HG03139 (cell line): Measurements from ENCODE around the gene EPHA1.

ENCODE experiments used
- ATAC-seq: cut with Tn5 transposase; IDR thresholded peaks from one replicate; pipeline ENCODE4 v1.9.1; 2021; ENCODE audit not compliant: unreplicated experiment

EPHA1 gene

DNA sequence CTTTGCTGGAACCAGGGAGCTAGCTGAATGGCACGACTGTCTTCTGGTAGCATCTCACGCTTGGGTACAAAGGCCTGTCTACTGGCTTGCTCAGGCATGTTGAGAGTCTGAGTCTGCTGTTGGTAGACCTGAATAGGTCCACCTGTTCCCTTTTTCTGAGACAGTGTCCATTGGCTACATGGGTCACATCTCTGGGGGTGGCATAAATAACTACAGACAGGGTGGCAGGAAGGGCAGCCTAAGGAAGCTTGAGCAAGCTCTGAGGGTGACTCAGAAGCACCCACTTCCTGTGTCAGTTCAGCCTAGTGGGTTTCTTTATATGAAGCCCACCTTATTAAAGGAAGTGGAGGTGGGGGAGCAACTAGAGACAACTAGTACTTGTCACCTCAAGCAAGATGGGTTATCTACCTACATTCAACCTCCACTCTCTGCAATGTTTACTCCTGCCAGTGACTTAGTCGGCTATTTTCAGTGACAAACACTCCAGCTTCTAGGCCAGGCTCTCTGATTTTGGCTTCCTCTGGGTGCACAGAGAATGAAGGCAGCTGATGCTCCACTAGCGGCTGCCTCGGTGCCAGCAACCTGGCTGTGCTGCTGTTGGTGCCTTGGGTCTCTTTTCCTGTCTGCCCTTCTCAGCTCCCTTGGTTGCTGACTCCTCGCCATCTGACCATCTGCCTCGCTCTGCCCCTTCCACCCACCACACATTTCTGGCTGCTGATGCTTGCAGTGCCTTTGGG lies 33.2 kb downstream of the EPHA1 start:
- ATAC-seq = no peak

DNA sequence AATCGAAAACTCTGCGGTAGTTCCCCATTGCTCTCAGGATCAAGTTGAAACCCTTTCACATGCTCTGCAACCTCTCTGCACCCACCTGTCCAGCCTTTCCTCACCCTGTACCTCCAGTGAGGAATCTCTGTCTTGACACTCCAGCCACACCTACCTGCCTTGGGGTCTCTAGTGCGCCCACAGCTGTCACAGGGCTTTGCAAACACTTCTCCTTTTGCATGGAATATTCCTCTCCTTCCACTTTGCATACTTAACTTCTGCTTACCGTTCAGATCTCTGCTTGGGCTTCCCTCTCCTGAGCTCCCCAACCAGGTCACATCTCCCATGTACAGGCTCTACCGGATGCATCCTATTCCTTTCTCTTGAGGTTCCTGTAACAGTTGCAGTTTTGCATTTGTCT lies 34.1 kb downstream of the EPHA1 start:
- ATAC-seq = no peak

DNA sequence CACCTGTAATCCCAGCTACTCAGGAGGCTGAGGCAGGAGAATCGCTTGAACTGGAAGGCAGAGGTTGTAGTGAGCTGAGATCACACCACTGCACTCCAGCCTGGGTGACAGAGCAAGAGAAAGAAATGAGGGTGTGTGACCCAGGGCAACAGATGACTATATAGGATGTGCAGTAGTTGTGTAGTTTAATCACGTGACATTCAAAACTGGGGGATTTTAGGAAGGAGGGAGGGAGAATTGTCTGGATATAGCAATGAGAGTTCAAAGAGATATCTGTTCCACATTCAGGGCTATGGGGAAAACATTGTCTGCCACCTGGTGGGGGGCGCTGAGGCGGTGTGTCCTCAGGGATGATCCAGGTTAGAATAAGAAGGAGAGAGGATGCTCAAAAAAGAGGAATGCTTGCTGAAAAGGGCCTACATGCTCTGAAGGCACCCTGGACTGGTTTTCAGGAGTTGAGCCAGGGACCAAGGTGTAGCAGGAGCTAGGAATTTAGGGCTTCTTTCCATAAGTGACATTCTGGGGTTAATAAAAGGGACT lies 35.3 kb downstream of the EPHA1 start:
- no peak for ATAC-seq

DNA sequence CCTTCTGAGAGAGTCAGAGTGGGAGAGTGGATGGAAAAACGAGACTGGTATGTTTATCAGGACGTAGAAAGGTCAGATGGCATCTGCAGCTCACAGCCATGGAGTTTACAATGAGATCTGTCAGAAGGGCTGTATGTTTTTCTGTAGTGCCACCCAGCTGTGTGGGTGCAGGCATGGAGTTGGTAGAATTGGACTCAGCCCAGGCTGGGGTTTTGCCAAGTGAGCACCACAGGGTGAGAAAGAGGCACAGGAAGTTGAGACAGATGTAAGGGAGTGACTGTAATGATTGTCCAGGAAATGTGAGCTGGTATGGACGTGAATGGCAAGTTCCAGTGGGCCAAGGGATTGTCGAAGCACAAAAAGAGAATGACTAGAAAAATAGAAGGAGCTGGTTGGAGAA lies 36.6 kb downstream of the EPHA1 start:
- ATAC-seq = no peak

DNA sequence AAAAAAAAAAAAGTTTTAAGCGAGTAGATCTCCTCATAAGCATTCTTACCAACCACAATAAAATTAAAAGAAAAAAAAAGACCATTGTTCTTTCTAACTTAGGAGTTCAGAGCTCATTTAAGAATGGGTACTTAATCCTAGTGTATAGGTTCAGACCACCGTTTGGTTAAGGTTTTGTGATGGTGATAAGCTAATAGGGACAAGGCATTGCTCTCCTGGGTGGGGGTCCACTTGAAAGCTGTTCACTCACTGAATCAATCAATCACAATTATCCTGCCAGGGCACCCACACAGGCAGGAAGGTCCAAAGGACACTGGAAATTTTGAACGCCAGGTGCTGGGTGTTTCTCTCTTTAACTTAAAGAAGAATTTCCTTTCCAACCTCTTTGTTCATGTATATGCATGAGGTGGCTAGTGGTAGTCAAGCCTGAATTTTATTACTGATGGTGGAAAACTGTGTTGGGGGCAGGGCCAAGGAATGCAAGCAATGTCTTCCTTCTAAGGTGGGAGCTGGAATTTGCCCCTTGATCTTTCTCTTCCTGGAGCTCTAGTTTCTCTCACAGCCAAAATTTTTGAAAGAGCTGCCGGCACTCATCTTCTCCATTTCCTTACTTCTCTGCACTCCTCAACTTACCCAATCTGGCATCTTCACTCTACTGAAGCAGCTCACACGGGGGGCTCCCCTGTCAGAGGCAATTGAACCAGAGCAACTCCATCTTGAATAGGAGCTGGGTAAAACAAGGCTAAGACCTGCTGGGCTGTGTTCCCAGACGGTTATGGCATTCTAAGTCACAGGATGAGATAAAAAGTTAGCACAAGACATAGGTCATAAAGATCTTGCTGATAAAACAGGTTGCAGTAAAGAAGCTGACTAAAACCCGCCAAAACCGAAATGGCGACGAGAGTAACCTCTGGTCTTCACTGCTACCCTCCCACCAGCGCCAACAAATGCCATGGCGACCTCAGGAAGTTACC lies 38.7 kb downstream of the EPHA1 start:
- ATAC-seq = no peak

DNA sequence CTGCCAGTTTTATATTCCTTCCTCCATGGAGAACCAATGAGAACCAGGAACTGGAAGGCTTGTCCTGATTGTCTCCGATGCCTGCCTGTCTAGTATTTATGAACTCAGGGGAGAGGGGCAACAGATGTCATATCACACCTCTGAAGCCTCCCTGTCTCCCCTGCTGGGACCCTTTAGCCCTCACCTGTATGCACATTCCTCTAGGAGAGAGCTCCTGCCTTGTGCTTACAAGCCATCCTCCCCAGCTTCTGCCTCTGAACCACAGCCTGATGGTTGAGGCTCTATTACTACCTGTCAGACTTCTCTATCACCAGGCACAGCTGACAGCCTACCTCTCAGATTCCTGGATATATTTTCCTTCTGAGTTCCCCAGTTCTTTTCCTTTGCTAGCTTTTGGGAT lies 40.3 kb downstream of the EPHA1 start:
- ATAC-seq = no peak

DNA sequence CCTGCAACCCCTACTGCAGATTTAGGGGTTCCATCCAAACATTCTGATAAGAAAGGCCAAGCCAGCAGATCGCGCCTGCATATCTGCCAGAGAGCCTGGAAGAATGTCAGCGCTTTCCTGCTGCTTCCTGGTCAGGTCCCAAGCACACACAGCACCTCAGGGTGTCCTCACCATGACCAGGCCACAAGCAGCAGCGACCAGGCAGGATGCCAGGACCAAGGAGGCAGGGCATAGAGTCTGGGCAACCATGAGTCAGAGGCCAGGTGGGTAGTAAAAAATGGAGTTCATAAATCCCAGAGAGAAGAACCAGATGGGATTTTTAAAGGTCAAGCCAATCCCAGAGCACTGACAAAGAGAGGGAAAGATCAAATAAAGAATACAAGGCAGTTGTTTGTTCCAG lies 40.7 kb downstream of the EPHA1 start:
- ATAC-seq = no peak

DNA sequence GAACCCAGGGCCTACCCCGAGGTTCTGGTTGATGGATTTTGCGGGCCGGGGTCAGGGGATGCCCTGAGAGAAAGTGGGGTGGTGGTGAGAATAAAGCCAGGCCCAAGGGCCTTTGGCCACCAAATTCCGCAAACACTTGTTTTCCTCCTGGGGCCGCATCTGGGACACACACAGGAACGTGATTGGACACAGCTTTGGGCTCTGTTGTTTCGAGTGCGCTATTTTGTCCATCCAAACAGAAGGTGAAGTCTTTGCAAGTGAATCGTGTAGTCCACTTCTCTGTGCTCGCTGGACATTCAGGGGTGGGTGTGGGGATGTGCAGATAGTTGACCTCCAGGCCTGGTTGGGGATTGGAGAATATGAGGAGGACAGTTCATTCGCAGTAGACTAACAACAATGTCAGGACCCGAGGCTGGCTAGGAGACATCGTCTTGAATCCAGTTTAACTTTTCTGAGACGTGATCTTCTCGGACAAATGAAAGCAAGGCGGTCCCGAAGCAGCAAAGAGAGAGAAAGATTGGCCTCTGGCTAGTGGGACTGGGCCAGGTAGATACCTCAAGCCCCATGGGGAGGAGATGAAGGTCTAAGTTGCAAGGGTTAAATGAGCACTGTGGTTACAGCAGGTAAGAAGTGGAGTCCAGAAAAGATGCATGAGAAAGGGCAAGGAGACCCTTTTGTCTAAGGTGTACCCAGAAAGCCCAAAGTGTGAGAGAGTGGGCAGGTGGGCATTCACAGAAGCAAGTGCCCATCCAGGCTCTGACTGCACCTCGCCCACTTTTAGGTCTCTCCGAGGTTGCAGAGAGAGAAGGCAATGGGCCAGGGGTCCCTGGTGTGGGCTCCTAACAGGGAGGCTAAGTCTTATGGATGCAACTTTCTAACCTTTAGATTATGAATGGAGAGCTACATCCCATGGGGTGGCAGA lies 45.4 kb downstream of the EPHA1 start:
- ATAC-seq = no peak

DNA sequence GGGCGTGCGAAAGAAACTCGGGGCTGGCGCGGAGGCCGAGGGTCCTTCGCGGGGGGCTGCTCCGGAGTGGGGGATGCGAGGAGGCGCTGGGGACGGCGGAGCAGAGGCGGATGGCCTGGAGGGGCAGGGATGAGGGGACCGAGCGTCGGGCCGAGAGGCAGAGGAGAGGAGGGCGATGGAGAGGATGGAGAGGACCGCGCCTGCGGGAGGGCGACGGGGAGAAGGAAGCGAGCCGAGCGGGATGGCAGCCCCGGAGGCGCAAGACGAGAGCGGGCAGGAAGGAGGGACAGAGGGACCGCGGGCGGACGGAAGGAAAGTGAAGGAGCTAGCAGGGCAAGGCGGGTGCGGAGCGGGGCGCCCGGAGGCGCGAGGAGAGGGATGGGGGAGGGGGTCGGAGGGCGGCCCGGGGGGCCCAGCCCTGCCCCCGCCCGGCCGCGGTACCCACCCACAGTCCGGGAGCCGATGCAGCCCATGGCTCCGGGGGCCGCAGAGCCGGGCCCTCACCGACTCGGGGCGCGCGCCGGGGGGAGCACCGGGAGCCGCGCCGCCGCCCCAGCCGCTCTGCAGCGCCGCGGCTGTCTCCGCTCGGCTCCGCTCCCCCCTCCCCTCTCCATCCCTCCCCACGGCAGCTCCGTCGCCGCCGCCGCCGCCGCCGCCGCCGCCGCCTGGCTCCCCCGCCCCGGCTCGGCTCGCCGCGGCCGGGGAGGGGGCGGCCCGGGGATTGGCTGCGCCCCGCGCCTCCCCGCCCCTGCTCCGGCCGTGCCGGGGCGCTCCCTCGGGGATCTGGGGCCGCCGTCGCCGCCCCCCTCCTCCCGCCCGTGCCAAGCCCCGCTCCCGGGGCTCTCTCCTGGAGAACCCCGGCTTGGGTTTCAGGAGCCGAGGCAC lies 46.3 kb downstream of the EPHA1 start, which contains the start of gene FAM131B:
FAM131B (minus strand) TSS at position 583 of the 885 bp plus-strand sequence; CDS start at position 473, 110 bp downstream.
- no peak for ATAC-seq

DNA sequence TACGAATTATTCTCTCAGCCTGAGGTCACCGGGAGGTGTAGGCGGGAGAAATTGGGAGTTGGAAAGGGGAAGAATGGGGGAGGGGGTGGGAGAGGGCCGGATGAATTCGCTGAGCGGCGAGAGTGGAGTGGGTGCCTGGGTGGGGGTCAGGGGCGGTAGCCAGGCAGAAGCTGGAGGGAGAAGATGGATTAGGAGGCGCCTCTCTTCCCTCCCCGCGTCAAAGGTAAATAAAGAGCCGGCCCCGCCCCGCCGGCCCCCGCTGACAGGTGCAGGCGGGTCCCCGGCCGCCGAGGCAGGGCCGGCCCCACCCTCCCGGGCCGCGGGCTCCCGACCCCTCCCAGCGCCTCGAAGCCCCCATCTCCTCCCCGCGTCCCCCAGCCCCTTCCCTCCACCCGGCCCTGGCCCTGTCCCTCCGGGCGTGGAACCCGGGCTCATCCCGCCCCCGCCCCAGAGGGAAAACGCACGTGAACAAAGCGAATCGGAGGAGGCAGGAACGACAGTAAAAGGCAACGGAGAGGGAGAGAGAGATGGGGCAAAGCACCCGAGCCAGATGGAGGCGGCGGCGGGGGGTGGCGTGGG lies 47.0 kb downstream of the EPHA1 start:
- no peak for ATAC-seq

DNA sequence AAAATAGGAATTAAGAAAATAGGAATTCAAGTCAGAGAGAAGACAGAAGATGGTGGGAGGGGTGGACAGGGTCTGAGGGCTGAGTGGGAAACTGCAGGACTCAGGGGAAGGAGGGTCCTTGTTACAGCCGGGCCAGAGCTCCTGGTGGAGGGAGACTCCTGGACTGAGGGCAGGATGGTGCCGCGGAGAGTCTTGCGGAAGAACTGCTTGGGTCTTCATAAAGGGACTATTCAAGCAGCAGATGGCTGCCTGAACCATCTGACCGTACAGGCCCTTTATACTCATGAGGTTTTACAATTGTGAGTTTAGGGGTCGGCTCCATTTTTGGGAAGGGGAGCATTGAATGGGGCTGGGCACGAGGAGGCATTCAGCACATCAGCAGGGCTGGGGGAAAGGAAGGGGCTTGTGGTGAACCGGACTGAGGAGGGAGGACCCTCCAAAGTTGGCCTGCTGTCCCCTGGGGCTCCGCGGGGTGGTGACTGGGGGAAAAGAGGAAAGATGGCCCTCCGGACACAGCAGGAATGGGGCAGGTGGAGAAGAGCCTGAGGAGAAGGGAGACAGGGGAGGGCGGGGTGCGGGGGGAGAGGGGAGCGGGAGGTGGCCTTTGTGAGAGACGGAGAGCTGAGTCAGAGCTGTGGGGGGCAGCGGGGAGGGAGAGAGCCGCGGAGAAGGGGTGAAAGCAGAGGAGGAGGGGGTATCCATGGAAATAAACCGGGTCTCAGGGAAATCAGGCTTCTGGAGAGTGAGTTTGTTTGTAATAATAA lies 47.7 kb downstream of the EPHA1 start:
- ATAC-seq = no peak

DNA sequence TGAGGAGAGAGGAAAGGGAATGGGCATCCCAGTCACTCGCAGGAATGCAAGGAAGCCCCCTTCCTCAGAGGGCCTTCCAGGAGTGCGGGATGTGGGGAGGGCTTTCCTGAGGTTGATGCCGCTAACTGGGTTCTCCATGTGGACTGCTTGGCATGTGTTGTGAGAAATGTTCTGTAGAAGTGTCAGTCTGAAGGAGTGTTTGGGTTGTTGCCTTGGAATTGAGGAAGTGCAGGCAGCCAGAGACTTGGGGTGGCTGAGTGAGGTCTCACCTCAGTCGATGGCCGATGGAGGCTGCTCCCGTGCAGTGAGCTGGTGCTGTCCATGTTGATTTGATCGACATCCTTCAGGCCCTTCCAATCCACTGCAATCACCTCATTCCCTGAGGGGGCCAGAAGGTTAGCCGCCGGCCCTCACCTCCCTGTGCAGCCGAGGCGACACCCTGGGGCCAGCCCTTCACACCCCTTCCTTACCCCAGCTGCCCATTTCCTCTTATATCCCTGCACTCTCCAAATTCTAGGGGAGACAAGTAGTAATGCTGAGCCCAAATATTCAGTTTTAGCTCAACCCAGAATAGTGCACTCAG lies 48.8 kb downstream of the EPHA1 start:
- no peak for ATAC-seq

DNA sequence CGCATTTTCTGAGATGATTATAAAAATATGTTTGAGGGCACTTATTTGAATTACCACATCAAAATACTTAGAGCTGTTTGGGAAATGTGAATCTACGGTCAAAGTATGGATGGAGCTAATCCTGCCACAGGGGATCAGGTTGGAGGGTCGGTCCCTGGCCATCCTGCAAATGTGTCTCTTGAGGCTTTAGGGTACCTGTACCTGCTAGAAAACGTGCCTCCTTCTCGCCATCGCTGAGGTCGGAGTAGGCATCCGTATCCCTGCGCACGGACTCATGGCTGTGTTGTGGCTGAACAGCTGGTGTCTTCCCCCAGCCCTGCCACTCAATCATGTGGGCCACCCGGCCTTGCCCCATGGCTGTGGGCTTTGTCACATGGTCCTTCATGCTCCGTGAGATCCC lies 50.0 kb downstream of the EPHA1 start:
- ATAC-seq = no peak

DNA sequence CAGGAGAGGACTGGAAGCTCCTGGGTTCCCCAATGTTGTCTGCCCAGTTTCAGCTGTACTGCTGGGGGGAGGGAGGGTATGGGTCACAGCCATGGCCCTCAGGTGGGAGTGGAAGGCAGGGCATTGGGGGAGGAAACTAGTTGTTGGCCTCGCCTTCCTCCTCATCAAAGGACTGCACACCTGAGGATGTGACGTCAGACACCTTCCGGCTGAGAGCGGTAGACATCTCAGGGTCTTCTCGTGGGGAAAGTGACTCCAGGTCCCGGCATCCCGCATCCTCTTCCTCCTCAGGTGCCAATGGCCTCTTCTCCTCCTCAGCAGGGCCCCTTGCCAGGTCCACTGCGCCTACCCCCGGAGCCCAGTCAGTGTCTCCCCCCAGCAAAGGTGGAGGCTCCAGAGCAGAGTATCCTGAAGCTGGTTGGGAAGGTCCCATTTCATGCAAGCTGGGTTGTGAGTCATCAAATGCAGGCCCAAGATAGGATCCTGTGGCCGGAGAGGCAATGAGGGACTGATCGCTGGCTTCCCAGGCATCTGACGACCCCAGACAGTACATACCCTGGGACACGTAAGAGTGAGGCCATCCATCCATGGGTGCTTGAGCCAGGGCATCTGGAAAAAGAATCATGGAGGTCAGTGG lies 52.1 kb downstream of the EPHA1 start:
- ATAC-seq = no peak

DNA sequence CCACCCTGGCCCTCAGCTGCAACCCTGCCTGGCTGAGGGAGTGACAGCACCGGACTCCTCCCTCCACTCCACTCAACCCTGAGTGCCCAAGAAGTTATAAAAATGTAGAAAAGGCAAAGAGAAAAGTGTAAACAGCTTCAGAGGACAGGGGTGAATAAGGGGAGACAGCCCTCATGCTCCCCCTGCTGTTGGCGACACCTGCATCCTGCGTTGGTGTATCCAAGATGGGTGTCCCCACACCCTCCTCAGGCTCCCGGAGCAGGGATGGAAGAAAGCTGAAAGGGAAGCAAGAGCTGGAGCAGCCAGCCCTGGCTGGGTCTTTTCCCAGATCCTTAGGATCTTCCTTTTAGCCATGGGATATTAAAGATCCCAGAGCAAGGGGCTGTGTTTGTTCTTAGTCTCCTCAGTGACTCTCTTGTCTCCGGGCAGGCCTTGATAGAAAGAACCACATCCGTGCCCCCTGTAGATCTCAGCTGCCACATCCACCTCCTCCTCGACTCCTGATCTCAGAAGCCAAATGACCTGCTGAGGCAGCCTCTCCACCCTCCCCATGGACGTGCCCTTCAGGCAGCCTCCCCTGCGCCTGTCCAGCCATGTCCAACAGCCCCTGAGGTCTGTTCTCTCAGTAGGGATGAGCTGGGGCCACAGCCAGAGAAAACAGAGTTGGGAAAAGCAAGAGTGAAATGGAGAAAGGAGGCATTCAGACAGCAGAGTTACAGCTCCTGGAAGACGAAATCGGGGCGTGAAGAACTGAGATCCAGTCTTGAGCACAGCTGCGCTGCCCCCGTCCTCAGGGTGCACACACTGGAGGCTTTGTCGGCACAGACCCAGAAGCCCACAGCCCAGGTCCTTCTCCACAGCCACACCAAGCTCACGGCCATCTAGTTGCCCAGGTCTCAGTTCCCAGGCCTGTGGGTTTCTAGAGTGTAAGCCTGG lies 52.9 kb downstream of the EPHA1 start:
- no peak for ATAC-seq

DNA sequence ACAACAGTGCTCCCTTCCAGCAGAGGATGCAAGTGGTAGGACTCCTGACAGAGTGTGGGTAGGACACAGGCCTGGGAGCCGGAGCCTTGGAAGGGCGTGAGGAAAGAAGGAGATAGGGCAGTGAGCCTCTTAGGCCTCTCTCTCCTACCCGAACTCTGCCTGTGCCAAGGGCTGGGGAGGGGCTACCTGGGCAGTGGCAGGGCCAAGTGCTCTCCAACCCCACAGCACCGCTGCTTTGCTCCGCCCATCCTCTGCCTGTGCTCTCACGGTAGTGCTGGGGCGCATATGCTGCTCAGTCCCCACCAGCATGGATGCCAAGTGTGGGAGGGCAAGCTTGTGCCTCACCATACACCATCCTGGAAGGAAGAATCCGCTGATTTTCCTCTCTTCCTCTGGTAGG lies 53.7 kb downstream of the EPHA1 start:
- no peak for ATAC-seq

DNA sequence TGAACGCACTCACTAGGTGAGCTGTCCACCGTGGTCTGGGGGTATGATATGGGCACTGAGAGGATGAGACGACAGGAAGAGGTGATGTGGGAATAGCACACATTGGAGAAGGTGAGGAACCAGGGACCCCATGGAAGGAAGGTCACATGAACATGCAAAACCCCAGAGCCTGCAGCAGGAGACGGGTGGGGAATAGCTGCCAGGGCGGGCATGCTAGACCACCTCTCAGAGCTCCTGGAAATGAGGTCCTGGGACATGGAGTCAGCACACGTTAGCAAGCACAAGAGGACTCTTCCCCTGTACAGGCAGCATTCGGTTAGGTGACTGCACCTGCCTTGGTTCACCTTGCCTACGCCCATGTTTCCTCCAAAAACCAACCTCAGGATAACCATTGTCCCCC lies 54.3 kb downstream of the EPHA1 start:
- ATAC-seq = no peak
